AG08396 (cell line): ENCODE results near the gene CRTAC1.
A peak's percentile ranks its signal among the peaks of the same experiment; 100 is the strongest.

Experiments
- DNase-seq: peaks from one replicate; pipeline ENCODE4 v3.0.0; 2012; ENCODE audit warnings: low spot score, mixed read lengths

Gene CRTAC1

DNA sequence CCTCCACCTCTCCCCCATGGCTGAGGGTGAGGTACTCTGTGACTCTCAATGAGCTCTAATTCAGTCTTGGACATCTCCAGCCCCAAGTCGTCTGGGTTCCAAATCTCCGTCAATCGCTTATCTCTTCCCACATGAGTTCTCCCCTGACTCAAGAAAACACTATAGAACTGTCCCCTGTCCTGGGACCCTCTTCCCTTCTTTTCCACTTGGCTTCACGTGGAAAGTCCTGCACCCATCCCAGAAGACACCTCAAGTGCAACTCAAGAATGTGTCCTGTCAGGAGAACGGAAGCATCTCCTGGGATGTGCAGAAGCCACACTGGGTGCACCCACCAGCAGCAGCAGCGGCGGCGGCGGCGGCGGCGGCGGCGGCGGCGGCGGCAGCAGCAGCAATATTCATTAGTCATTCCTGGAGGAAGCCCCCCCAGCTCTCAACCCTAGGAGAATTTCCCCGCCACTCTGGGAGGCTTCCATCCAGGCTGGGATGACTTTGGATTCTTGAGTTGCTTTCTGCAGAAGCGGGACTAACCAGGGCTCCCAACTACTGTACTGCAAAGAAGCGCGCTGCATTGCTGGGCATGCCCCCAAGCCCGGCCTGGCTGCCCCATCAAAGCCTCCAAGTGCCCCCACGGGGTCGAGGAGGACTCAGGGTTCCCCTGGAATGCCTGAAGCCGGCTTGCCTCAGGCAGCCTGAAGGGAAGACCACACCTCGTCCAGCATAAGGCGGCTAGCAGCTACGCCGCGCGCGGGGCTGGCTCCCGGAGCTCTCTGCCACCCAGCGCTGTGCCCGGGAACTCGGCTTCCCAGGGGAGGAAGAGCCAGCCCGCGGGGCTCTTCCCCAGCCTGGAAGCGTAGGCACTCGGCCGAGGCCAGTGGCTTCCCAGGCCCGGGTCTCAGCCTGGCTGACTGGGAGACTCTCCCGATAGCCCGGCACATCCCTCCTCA is 1.0 kb downstream of the CRTAC1 start:
- no peak for DNase-seq

DNA sequence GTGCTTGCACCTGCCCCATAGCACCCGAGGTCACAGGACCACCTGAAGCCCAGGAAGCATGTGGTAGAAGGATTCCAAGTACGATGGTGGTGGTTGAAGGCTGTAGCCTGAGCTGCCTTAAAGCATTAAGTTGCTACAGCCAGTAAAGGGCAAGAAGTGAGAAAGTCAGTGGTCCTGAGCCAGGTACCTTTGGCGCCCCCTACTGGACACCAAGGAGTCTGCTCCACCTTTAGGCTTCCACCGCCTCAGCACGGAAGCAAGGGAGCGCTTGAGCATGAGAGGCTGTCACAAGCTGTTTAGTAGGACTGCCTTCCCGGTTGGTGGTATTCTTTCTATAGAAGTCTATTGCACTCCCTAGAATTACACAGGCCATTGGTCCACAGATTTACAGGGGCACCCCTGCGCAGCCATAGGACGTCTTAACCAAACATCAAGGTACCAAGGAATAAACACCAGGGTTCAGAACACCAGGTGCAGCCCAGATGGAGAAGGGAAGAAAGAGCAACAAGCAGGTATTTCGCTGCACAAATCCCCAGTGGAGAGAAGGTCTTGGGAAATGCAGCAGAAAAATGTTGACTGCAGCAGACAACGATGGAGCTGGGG is 2.2 kb downstream of the CRTAC1 start:
- peak; percentile 65 for DNase-seq

DNA sequence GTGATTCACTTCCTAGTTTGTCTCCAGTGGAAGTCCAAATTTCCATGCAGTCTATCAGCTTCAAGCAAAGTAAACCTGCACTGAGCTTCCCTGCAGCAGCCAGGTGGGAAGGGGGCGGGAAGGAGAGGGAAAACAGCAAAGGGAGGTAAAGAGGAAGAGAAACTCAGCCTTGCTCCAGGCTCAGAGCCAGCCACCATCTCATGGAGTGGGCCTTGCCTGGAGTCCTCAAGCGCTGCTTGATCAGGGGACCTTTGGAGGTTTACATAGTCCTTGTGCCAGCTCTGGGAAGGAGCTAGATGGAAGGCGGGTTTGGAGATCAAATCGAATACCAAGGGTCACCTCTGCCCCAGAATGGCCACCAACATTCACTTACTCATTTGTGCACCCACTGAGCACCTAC is 7.4 kb downstream of the CRTAC1 start:
- DNase-seq: no peak

DNA sequence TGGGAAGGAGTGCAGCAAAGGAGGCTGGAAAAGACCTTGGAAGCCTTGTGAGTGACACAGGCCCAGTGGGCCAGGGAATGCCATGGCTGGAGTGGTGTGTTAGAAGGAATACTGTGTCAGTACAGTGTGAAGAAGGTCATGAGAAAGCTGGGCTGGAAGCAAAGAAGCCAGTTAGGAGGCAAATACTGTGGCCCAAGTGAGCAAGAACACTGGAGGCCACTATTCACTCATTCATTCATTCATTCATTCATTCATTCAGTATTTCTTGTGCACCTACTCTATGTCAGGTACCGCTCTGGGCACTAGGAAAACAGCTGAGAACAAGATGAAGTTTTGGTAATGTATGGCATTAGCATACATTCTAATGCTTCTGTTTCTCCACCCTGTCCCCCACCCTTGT is 9.6 kb downstream of the CRTAC1 start:
- no peak for DNase-seq

DNA sequence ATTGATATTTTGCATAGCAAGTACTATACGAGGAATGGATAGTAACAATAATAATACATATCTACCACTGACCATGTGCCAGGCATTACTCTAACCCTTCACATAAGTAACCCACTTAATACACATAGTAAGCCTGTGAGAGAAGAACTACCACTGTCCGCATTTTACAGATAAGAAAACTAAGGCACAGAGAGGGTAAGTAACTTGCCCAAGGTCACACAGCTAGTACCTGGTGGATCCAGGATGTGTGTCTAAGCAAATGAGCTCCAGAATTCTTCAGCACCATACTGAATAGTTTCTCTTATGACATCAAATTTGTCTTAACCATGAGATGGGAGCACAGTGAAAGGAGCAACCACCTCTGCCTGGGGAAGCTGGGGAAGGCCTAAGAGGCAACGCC is 10.2 kb downstream of the CRTAC1 start:
- no peak for DNase-seq

DNA sequence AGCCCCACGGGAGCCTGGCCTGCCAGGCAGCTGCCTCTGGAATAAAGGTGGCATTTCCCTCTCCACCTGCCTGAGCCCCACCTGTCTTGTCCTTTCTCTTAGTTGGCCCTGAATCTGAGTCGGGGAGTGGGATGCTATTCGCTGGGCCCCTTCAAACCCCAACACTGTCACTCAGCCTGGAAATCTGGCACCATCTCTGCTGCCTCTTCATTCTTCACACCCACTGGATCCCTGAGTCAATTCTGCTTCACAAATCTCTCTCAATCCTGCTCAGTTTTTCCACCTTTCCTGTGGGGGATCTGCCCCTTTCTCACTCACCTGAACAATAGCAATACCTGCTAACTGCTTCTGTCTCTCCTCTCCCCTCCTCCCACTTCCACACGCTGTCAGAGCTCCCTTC is 10.6 kb downstream of the CRTAC1 start:
- DNase-seq: no peak

DNA sequence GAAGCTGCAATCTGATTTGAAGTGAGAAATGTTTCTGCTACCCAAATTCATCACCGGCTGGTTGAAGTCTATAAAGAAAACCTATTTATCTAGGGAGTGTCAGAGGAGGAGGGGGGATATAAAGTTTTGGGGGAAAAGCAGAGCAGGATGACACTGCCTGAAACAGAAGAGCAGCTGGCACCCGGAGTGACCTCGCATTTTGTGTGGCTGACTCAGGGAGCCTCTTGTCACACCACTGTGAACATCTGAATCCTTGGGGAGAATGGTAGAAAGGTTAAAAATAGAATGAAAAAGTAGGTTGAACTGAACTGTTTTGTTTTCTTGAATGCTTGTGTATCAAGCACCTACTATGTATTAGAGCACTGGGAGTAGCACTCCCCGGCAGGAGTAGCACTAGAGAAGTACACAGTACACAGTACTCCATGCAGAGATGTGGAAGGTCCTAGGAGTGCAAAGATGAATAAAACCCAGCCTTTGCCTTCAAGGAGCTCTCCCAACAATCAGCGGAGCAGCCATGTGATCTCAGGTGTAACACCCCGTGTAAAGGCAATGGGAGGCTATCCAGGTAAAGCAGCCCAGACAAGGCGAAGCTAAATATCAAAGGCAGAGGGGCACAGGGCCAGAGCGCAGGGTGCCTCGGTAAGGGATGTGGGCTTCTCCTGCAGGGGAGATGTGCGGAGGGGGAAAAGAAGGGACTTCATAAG is 13.5 kb downstream of the CRTAC1 start:
- no peak for DNase-seq

DNA sequence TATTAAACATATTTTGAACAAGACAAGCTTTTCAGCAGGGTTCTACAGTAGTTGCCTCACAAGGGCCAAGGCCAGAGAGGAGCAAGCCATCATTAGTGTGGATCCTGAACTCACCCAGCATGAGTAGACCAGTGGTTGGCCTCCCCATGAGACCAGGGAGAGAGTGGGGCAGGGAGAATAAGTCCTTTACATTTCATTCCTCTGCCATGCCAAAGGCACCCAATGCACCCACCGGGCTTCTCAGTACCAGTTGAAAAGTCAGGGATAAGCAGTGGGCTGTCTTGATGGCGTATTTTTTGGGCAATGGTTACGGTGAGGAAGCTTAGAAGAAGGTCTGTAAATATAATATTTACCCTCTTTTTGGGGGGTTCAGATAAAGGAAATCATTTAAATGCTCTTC is 16.6 kb downstream of the CRTAC1 start:
- no peak for DNase-seq

DNA sequence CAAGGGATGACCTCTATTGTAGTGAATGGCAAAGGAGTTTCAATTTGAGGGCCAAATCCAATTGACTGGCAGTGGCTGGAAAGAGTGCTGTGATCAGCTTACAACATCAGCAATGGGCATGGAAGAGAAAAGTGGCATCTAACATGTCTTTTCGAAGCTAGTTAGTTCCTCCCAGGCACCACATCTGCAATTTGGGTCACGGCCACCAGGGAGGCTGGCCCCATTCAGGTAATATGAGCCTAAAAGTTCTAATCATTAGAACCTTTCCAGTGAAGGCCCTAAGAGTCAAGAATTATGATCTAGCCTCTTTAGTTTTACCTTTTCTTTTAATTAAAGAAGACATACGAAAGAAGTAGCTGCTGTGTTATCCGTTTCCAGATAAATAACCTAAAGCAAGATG is 17.3 kb downstream of the CRTAC1 start:
- no peak for DNase-seq

DNA sequence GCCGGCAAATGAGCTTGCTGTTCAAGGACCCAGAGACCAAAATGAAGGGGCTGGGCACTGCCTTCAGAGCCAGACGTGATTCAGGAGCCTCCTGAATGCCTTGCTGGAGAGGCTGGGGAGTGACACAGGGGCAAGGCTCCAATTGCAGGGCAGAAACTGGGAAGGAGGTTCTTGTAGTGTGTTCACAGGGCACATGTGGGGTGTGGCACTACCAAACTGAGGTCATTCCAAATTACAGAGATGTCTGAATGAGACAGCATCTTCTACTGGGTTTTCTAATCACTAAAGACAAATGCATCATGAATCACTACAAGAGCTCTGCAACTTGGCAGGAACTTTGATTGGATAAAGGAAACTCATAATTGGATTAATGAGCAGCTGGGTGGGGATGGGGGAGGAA is 17.8 kb downstream of the CRTAC1 start:
- no peak for DNase-seq

DNA sequence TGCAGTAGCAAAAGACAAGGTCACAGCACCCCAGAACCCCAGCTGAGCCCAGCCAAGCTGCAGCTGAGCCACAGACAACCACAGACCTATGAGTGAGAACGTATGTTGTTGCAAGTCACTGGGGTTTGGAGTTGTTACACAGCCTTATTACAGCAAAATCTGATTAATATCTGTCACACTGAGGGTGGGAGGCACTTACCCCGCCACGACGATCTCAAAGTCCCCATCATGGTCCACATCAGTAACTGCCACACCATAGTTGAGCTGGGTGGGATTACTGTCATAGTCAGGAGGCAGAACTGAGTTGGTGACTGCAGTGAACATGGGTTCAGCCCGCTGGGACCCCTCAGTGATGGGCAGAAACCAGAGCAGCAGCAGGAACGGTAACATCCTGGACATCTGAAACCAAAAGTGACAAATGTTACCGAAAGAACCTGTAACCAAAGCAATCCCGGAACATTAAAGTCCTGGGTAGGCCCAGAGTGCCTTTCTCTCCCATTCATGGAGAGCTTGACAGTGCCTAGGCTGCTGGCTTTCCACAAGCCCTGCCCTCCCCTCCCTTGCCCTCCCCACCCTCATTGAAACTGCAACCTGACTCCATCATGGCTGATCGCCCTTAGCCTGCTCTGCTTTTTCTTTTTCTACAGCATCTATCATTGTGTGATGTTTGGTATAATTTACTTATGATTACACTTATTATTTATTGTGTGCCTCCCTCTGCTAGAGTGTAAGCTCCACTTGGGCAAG is 19.3 kb downstream of the CRTAC1 start:
- DNase-seq: no peak

DNA sequence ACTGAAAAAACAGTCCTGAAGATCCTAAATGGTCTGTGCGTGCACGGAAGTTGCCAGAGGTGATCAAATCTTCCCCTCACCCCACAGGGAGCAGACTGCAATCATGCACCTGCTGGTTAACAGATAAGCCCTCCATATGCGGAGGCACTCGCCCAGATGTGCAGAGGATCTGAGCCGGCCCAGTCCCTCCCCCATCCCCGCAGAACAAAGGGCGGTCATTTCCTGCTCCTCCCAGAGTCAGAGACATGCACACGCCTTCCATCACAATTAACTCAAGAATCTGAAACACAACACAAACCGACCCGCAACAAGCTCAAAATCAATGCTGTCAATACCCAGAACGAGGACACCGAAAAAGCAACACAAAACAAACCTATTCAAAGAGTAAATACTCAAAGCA is 24.2 kb downstream of the CRTAC1 start:
- DNase-seq: no peak

DNA sequence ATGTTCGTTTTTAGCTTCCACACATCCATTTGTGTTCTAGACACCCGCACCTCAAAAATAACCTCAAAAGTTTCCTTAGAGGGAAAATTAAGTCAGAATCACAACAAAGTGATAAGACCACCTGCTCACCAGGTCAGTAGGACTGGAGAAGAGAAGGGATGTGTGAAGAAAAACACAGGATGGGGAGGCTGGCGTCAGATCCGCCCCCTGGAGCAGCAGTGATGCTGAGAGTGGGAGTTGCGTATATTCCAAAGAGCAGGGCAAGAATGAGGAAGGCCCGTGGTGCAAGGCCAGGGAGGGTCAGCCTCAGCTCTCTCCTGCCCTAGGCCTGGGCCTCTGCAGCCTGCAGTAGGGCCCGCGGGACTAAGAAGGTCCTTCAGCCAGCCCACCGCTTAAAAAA is 28.7 kb downstream of the CRTAC1 start:
- no peak for DNase-seq

DNA sequence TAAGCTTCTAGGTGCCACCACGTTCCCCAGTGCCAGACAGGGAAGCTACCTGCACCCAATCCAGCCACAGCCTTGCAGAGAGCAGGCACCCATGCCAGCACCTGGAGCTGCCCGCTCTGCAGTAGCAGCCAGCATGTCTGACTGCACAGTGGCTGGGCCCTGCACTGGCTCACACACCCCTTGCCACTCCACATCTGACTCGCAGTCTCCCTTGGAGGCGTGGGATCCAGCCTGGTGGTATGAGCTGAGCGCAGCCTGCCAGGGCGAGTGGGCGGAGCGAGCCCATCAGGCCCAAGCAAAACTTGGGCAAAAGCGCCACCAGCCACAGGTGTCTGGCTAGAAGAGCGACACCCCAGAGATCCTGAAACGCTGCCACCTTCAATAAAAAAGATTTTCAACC is 30.1 kb downstream of the CRTAC1 start:
- no peak for DNase-seq

DNA sequence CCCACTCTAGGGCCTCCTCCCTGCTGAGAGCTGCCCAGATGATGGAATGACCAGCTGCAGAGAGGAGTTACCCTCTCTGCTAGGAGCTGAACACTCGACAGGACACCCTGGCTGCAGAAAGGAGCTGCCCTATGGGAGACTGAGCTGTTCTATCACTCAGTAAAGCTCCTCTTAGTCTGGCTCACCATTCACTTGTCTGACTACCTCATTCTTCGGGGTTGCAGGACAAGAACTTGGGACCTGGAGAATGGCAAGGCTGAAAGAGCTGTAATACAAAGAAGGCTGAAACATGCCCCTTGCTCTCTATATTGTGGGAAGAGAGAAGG is 30.5 kb downstream of the CRTAC1 start:
- no peak for DNase-seq

DNA sequence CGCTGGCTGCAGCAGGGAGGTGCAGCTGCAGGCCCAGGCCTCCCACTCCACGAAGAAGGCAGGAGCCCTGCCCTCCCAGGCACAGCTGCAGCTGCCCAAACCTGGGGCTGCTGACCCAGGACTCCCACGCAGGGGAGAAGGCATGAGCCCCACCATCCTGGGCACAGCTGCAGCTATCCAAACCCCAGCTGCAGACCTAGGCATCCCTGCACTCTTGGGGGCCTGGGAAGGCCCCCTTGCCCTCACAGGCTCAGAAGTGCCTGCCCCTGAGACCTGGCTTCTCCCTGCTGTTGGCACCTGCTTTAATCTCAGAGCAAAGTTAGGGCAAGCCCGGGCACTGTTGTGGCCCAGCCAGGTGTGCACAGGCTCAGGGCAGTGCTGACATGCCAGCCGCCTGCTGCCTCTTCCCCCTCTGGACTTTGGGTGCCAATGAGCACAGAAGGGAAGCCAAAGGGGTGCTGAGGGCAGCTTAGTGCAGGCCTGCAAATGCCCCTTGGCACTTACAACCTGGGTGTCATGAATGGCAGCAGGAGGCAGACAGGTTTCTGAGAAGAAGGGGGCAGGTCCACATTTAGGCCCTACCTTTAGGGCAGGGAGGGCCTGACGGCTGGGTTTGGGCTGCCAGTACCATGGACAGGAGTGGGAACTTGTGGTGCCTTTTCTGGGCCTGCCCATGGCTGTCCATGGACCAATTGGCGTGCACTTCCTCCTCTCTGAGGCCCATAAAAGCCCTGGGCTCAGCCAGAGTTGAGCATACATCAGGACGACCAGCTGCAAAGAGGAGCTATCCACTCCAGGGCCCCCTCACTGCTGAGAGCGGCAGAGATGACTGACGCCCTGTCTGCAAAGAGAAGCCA is 31.1 kb downstream of the CRTAC1 start:
- no peak for DNase-seq

DNA sequence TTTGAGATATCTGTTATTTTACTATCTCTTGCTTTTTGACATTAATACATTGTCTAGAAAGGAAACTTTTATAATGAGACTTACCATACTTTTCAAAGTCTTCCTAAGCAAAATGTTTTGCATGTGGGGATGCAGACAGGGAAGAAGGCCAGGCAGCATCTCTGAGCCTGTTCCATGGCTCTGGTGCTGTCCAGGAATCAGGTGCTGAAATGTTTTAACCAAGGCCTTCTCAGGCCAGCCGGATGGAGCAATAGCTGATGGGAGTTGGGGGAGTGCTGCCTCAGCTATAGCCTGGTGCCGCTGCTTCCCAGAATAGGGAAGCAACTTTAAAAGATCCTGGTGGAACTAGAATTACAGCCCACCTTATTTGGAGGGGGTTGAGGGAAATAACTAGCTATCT is 38.5 kb downstream of the CRTAC1 start:
- DNase-seq: peak; percentile 31

DNA sequence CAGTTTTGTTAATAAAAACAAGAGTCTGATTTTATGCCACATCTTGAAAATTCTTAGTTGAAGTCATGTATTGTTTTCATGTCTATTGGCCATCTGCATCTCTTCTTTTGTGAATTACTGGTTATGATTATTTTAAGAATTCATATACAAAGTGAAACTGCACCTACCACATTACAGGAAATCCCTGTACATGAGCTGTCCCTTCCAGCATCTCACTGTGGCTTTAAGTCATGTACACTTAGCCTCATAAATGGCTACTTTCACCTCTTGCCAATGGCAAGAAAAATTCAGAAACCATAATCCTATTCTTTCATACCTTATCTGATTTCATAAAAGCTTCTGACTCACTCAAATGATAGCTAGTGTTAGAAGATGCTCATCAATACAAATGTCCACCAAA is 48.6 kb downstream of the CRTAC1 start:
- DNase-seq: no peak

DNA sequence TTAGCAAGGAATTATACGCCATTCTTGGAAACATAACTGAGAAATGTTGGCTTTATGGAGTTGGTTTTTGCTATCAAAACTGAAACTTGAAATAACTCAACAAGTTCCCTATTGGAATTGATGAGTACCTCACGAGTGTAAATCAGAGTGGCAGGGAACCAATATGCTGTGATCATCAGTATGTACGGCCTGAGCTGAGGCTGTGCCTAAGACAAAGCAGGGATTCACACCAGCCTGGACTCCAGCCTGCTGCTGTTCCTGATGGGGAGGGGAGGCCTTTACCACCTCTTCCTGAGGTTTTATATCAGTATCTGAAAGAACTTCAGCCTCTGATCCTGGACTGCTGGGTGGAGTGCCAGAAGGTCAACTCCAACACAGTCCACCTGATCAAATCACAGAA is 52.7 kb downstream of the CRTAC1 start:
- DNase-seq: no peak

DNA sequence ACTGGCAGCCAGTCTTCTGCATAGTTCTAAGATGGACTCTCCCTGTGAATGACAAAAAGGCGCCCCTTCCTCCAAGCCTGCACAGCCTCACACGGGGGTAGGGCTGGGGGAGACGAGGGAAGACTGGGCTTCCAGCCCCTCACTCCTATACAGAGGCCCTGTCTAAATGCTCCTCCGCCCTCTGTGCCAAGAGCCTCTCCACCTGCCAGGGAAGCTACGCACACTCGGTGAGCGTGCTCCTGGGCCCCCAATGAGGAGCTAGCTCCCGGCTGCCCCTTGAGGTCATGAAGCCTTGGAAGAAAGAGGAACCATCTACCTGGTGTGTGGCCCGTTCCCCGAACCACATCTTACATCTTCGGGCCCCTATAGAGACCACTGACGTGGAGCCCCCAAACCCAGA is 54.8 kb downstream of the CRTAC1 start:
- no peak for DNase-seq
